Endothelial cell of umbilical vein (primary cell): Measurements from ENCODE around the gene CWC27.

Experiments
- CTCF ChIP-seq, 2 donors: IDR thresholded peaks; 1 replicate in 1 of 2; 2 replicates in 1 of 2; pipeline ENCODE4 v1.5.1; 2011; ENCODE audit warnings: low read length in 2 of 2, mild to moderate bottlenecking in 2 of 2, moderate library complexity in 2 of 2, control low read depth in 1 of 2, inconsistent platforms in 1 of 2, low read depth in 1 of 2; ENCODE audit not compliant: insufficient read depth in 1 of 2; ENCODE audit errors: extremely low read depth in 1 of 2
- EZH2 ChIP-seq: IDR thresholded peaks from 2 replicates; pipeline ENCODE4 v1.6.1; 2012; ENCODE audit warnings: borderline replicate concordance, low read depth, mild to moderate bottlenecking, moderate library complexity, low read length, inconsistent platforms; ENCODE audit not compliant: severe bottlenecking
- FOS ChIP-seq: IDR thresholded peaks from 2 replicates; pipeline ENCODE4 v1.6.1; 2011; ENCODE audit warnings: mild to moderate bottlenecking, low read length, moderate library complexity, borderline replicate concordance; ENCODE audit not compliant: insufficient read depth
- JUN ChIP-seq: IDR thresholded peaks from 2 replicates; pipeline ENCODE4 v1.6.1; 2011; ENCODE audit warnings: borderline replicate concordance, low read depth; ENCODE audit not compliant: insufficient read length, insufficient read depth
- MAX ChIP-seq: IDR thresholded peaks from 2 replicates; pipeline ENCODE4 v1.6.1; 2011; ENCODE audit not compliant: insufficient read depth, insufficient read length
- MYC ChIP-seq: IDR thresholded peaks from one replicate; pipeline ENCODE4 v1.6.1; 2011; ENCODE audit warnings: mild to moderate bottlenecking, low read depth, low read length
- POLR2A ChIP-seq: IDR thresholded peaks from 2 replicates; pipeline ENCODE4 v1.6.1; 2012; ENCODE audit warnings: low read depth, mild to moderate bottlenecking, control low read depth, low read length
- POLR2AphosphoS5 ChIP-seq: IDR thresholded peaks from 2 replicates; pipeline ENCODE4 v1.6.1; 2012; ENCODE audit warnings: low read depth, mild to moderate bottlenecking, control low read depth, low read length, moderate library complexity; ENCODE audit not compliant: insufficient read depth

GRCh38 chr5:65067147-65067506 lies 298.4 kb downstream of the CWC27 start:
- TF ChIP-seq MAX (no peak), CTCF (IDR thresholded peaks at IDR 0.05; ENCODE audit: extremely low read depth in 1 of 2, insufficient read depth in 1 of 2, low read depth in 1 of 2, low read length in 2 of 2) (no peak), POLR2AphosphoS5 (no peak), POLR2A (no peak), FOS (no peak), JUN (no peak), EZH2 (no peak), MYC (no peak)
